ENCODE measurements around the gene BEND2.

BEND2 gene

DNA sequence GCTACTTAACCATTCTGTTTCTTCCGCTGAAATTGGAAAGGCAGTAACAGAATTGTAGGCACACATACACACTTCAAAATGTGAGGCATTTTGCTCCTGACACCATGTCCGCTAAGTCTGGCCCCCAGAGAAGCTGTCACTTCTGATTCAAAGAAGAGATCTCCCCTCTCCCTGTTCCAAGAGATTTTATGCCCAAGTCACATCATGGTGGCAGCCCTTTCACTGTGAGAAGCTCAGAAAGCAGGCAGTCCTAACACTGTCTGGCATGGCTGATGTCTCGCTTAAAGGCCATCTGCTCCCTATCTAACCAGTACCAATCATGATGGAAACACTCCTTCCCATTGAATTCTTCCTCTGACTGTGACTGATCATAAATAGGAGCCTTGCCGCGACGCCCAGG lies 83.9 kb downstream of the BEND2 start:
- Histone ChIP-seq H3K27me3 (ENCODE audit: control insufficient read depth, insufficient read depth, low read length) (no peaks in the 10 kb centered on the region), H3K36me3 (ENCODE audit: insufficient read depth, low read length) (no peaks in the 10 kb centered on the region), H3K4me2 (ENCODE audit: low read length) (no peak overlapping the region), H3K9ac (ENCODE audit: low read depth, low read length) (no peak overlapping the region), H3K4me3 (ENCODE audit: low read length) (no peak overlapping the region), H3K4me1 (ENCODE audit: control insufficient read depth, insufficient read depth, low read length) (no peaks in the 10 kb centered on the region), H3K9me3 (replicated peaks; ENCODE audit: low read length) (no peaks in the 10 kb centered on the region)

DNA sequence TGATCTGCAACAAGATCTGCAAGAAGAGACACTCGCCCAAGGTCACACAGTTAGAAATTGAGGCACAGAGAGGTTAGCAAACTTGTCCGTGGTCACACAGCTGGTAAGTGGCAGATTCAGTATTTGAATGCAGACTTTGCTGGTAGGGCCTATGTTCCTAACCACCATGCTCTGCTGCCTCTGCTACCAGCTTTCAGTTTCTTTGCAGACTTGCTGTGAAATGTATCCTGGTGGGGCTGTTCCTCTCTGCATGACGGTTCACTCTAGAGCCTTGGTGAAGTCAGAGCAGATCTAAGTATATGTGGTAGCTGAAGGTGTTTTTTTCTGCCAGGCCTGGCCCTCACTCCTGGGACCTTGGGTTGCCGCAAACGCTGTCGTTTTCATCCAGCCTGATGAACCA lies 87.1 kb downstream of the BEND2 start:
- no peak overlapping the region for H3K4me3 ChIP-seq (ENCODE audit: low read length)
- H3K36me3 ChIP-seq (ENCODE audit: insufficient read depth, low read length) = no peaks in the 10 kb centered on the region

DNA sequence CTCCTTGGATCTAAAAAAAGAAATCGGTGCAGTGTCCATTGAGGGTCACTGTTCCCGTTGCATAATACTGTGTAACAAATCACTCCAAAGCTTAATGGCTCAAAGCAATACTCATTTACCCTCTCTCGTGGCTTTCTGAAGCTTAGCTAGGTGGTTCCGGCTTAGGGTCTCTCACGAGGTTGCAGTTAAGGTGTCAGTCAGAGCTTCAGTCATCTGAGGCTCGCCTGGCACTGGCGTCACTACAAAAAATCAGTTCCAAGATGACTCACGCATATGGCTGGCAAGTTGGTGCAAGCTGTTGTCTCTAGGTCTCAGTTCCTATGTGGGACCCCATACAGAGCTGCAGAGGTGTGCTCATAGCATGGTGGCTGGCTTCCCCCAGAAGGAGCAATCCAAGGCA lies 91.0 kb downstream of the BEND2 start:
- Histone ChIP-seq H3K4me2 (ENCODE audit: low read length) (no peak overlapping the region), H3K9ac (ENCODE audit: low read depth, low read length) (no peak overlapping the region), H3K9me3 (replicated peaks; ENCODE audit: low read length) (no peaks in the 10 kb centered on the region), H3K36me3 (ENCODE audit: insufficient read depth, low read length) (no peaks in the 10 kb centered on the region), H3K4me3 (ENCODE audit: low read length) (no peak overlapping the region), H3K27me3 (ENCODE audit: control insufficient read depth, insufficient read depth, low read length) (no peaks in the 10 kb centered on the region), H3K4me1 (ENCODE audit: control insufficient read depth, insufficient read depth, low read length) (no peaks in the 10 kb centered on the region)

More for the DNA sequence above, 87.1 kb downstream of the BEND2 start:
- Histone ChIP-seq H3K27me3 (ENCODE audit: control insufficient read depth, insufficient read depth, low read length) (no peaks in the 10 kb centered on the region), H3K9ac (ENCODE audit: low read depth, low read length) (no peak overlapping the region), H3K4me1 (ENCODE audit: control insufficient read depth, insufficient read depth, low read length) (no peaks in the 10 kb centered on the region), H3K4me2 (ENCODE audit: low read length) (no peak overlapping the region), H3K9me3 (replicated peaks; ENCODE audit: low read length) (no peaks in the 10 kb centered on the region)

DNA sequence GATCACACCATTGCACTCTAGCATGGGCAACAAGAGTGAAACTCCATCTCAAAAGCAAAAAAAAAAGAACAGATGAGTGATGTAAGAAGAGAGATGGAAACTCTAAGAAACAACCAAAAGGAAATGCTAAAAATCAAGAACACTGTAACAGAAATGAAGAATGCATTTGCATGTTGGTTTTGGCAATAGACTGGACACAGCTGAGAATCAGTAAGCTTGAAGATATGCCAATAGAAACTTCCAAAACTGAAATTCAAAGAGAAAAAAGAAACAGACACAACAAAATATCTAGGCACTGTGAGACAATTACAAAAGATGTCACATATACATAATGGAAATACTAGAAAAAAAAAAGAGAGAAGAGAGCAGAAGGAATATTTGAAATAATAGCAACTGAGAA lies 93.7 kb downstream of the BEND2 start:
- H3K4me2 ChIP-seq (ENCODE audit: low read length) = no peak overlapping the region
- no peaks in the 10 kb centered on the region for H3K4me1 ChIP-seq (ENCODE audit: control insufficient read depth, insufficient read depth, low read length)
- no peaks in the 10 kb centered on the region for H3K9me3 ChIP-seq (replicated peaks; ENCODE audit: low read length)
- H3K36me3 ChIP-seq (ENCODE audit: insufficient read depth, low read length) = no peaks in the 10 kb centered on the region
- no peak overlapping the region for H3K9ac ChIP-seq (ENCODE audit: low read depth, low read length)
- H3K27me3 ChIP-seq (ENCODE audit: control insufficient read depth, insufficient read depth, low read length) = no peaks in the 10 kb centered on the region
- H3K4me3 ChIP-seq (ENCODE audit: low read length) = no peak overlapping the region

- Histone ChIP-seq H3K36me3 (ENCODE audit: insufficient read depth, low read length) (no peaks in the 10 kb centered on the region), H3K4me2 (ENCODE audit: low read length) (no peak overlapping the region), H3K4me1 (ENCODE audit: control insufficient read depth, insufficient read depth, low read length) (no peaks in the 10 kb centered on the region), H3K27me3 (ENCODE audit: control insufficient read depth, insufficient read depth, low read length) (no peaks in the 10 kb centered on the region), H3K4me3 (ENCODE audit: low read length) (no peak overlapping the region), H3K9me3 (replicated peaks; ENCODE audit: low read length) (peaks cover 4% of the 10 kb centered on the region), H3K9ac (ENCODE audit: low read depth, low read length) (no peak overlapping the region)
Measured at GRCh38 chrX:18119856-18120255, 100.8 kb downstream of the BEND2 start.

Data from skeletal muscle satellite cell (primary cell).